HG03558 (cell line): Measurements from ENCODE around the gene UBE2C.
"Not testable (repeated sequence)": the region's sequence is repeated elsewhere in the genome, so short reads cannot be mapped to it uniquely, and the experiment has no call there.

Source experiments
- ATAC-seq: cut with Tn5 transposase; IDR thresholded peaks from one replicate; pipeline ENCODE4 v1.9.1; 2021; ENCODE audit warnings: moderate number of reproducible peaks; ENCODE audit not compliant: unreplicated experiment; ENCODE audit errors: extremely low read depth

Gene UBE2C

GRCh38 chr20:45812157-45813005 lies at the start of gene UBE2C:
Gene UBE2C (plus strand): TSS chr20:45812644. CDS start chr20:45812696, 52 bp downstream.
- peak; percentile 96 for ATAC-seq

DNA sequence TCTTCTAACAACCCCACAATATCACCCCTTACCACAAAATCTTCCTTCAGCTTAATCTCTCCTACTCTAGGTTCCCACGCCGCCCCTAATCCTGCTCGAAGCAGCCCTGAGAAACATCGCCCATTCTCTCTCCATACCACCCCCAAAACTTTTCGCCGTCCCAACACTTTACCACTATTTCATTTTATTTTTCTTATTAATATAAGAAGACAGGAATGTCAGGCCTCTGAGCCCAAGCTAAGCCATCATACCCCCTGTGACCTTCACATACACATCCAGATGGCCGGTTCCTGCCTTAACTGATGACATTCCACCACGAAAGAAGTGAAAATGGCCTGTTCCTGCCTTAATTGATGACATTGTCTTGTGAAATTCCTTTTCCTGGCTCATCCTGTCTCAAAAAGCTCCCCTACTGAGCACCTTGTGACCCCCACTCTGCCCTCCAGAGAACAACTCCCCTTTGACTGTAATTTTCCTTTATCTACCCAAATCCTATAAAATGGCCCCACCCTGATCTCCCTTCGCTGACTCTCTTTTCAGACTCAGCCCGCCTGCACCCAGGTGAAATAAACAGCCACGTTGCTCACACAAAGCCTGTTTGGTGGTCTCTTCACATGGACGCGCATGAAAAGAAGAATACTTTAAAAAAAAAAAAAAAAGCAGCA lies 47.7 kb upstream of the UBE2C start:
- not testable (repeated sequence) for ATAC-seq

DNA sequence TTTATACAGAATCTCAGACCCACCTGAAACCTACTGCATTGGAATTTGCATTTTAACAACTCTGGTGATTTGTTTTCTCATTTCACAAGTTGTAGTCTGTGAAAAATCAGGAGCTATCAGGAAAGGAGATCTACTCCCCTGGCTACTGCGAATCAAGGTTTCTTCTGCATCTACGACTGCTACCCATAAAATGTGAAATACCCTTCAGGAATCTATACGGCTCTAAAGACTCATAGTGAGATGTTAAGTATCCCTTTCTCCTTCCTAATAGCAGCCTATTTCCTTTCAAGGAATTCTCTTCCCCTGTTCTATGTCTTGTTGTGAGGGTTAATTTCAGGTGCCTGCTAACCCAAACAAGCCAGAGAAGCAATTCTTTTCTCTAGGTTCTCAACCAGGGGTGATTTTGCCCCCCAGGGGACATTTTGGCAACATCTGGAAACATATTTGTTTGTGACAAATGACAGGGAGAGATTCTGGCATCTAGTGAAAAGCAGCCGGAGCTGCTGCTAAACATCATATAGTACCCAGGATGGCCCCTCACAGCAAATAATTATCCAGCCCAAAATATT lies 47.1 kb upstream of the UBE2C start:
- ATAC-seq: no peak

GRCh38 chr20:45765980-45766379 lies 46.5 kb upstream of the UBE2C start:
- ATAC-seq: no peak

- ATAC-seq: no peak
Measured at GRCh38 chr20:45768479-45768878, 44.0 kb upstream of the UBE2C start.

GRCh38 chr20:45771182-45771759 lies 41.2 kb upstream of the UBE2C start:
- ATAC-seq: no peak

- ATAC-seq: no peak
Measured at GRCh38 chr20:45772693-45773092, 39.8 kb upstream of the UBE2C start.

GRCh38 chr20:45774945-45775344 lies 37.5 kb upstream of the UBE2C start:
- ATAC-seq: no peak

DNA sequence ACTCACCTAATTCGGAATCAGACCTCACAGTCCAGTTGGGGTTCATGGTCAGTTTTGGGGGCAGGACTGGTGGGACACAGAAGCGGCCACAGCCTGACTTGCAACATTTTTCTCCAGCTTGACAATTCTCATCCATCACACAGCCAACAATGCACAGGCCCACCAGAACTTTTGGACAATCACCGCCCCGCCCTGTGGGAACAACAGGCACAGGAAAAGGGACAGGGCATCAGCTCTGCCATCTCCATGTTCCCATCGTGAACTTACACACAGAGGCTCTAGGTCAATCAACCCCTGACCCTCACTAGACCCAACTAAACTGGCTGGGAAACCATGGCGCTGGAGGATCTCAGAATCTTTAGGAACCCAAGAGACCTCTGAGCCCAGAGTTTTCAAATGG lies 37.0 kb upstream of the UBE2C start:
- ATAC-seq: no peak

DNA sequence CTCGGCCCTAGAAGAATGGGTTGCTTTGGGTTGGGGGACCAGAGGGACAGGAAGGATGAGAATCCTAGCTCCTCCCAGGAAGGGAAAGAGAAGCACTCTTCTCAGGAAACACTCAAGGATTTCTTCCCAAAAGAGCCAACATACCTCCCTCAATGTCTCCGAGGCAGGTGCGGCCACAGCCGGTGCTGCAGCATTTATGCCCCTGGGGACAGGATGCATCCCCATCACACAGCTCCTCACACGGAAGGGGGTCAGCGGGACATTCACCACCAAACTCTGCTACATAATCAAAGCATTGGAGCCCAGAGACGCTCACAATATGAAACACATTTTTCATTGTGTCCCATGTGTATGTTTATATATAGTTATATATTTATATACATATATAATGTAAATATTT lies 35.5 kb upstream of the UBE2C start:
- no peak for ATAC-seq

- no peak for ATAC-seq
Measured at GRCh38 chr20:45779011-45779915, 33.2 kb upstream of the UBE2C start.

- ATAC-seq: no peak
Measured at GRCh38 chr20:45780159-45780558, 32.3 kb upstream of the UBE2C start.

DNA sequence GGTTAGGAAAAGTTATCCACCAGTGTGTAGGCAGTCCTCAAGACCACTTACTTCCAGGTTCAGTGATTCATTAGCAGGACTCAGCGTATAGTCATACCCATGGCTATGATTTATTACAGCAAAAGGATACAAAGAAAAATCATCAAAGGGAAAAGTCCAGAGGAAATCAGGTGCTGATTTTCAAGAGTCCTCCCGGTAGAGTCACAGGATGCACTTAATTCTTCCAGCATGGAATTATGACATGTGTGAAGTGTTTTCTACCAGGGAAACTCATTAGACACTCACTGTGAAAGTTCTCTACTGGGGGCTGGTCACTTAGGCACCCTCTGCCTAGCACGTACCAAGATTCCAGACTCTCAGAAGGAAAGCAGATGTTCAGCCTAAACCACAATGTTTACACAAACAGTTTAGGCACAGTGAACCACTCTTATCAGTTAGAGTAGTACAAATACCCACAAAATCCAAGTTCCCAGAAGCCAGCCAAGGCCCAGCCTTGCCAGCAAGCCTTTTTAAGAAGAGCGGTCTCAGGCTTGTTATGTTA lies 31.0 kb upstream of the UBE2C start:
- no peak for ATAC-seq

GRCh38 chr20:45782890-45783289 lies 29.6 kb upstream of the UBE2C start:
- ATAC-seq: no peak

- no peak for ATAC-seq
Measured at GRCh38 chr20:45783656-45784294, 28.7 kb upstream of the UBE2C start.

DNA sequence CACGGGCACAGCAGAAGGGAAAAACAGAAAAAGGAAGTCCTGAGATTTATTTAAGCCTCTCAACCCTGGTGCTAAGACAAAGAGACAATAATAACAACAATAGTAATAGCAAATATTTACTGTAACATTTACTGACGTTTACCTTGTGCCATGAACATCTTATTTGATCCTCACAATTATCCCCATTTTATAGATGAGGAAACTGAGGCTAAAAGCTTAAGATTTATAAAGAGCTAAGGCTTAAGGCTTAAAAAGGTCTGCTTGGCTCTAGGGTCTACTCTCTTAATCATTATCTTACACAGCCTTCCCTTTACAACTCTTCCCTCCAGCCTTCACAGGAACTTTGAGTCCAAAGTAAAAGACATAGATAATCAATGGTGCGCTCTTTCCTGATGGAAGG lies 24.1 kb upstream of the UBE2C start:
- ATAC-seq: no peak

DNA sequence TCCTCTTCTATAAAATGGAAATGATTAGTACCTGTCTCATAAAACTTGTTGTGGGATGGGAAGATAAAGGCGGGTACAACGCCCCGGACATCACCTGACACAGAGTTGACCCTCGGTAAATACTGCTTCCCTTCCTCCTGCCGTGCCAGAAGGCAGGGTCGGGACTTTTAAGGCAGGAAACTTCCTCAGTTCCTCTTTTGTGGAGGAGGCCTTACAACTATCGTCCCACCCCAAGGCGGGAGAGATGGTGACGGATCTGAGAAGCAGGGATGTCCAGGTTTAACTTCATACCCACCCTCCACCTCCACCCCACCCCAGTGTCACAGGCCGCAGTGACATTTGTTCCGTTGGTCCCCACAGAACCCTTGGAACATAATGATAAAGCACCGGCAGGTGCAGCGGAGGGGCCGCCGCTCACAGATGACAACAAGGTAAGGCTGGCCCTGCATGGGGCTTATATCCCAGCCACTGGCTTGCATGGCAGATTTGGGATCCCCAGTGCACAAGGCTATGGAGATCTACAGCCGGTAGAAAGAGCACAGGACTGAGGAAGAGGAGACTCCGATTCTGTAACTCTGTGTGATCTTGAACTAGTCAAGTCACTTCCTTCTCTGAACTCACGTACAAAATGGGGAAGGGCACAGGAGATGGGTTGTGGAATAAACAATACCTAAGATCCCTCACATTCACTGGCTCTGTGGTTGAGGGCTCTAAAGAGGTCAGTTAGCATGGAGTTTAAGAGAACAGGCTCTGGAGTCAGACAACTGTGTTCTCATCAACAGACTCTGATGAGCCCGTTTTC lies 19.9 kb upstream of the UBE2C start:
- no peak for ATAC-seq

- ATAC-seq: no peak
Measured at GRCh38 chr20:45796337-45797065, 15.9 kb upstream of the UBE2C start.
